HCT116 (cell line): ENCODE results near the gene ACTRT2. TPM values are rescaled to one million over a fixed set of nuclear protein-coding genes. Genes with fewer than 3 reads are reported as not detected.

Experiments used
- ATAC-seq: fragments of 200-7000 bp; cut with Tn5 transposase; 2 replicates; pipeline ENCODE4 v1.9.1; 2020; ENCODE audit warnings: mild to moderate bottlenecking, moderate library complexity
- BruUV-seq: library from RNA; stranded (reverse); fragments of 400-500 nt; replicated peaks from 2 replicates; lab custom pipeline; 2021; lab: Mats Ljungman, UMichigan
- CTCF ChIA-PET: fragments of 300-600 bp; sonication (Branson Sonifier 250); formaldehyde crosslinking; loops from one replicate; lab custom pipeline; 2021; ENCODE audit warnings: antibody characterized with exemption; lab: Charles Lee
- POLR2A ChIA-PET: fragments of 300-600, 350-600 bp; sonication (Branson Sonifier 250); formaldehyde crosslinking; loops from one replicate; lab custom pipeline; 2021; ENCODE audit warnings: antibody characterized with exemption; lab: Charles Lee
- RAD21 ChIA-PET, 2 experiments: fragments of 300-600 bp; sonication (Branson Sonifier 250); formaldehyde crosslinking; loops; one replicate each; lab custom pipeline; 2023; ENCODE audit warnings: low total read pairs in 2 of 2; ENCODE audit not compliant: uncharacterized antibody in 2 of 2, unreplicated experiment in 2 of 2, low non-redundant PET in 1 of 2; lab: Charles Lee
- DNase-seq: peaks from one replicate; pipeline ENCODE4 v3.0.0-alpha.2; 2010; ENCODE audit warnings: low read depth, low spot score
- H2AFZ ChIP-seq: fragments of 200-600 bp; shearing (Covaris generic), sonication (generic); 2 replicates; pipeline ENCODE4 v1.6.1; 2017; ENCODE audit warnings: low read depth, mixed run types, mixed read lengths, antibody characterized with exemption, low read length; ENCODE audit not compliant: poor library complexity, severe bottlenecking
- H3K27ac ChIP-seq: 2 replicates; pipeline ENCODE4 v1.5.1; 2012; ENCODE audit warnings: low read depth, low read length
- H3K27me3 ChIP-seq: fragments of 200-600 bp; sonication (generic); 2 replicates; pipeline ENCODE4 v1.6.1; 2016; ENCODE audit warnings: mixed run types, low read length, mixed read lengths; ENCODE audit not compliant: insufficient read depth
- H3K36me3 ChIP-seq, 2 experiments: fragments of 200-500 bp in 1 of 2; fragments of 200-600 bp in 1 of 2; sonication (Bioruptor generic) in 1 of 2; sonication (generic) in 1 of 2; 2 replicates each; pipeline versions ENCODE4 v1.5.1 to v1.6.1; 2014 to 2016; ENCODE audit warnings: low read length in 2 of 2, inconsistent platforms in 1 of 2, mixed read lengths in 1 of 2, mixed run types in 1 of 2; ENCODE audit not compliant: insufficient read depth in 2 of 2, control insufficient read depth in 1 of 2
- H3K4me1 ChIP-seq, 2 experiments: fragments of 200-600 bp in 1 of 2; sonication (generic) in 1 of 2; 2 replicates each; pipeline versions ENCODE4 v1.5.1 to v1.6.1; 2012 to 2017; ENCODE audit warnings: low read length in 2 of 2, inconsistent platforms in 1 of 2, mild to moderate bottlenecking in 1 of 2, mixed read lengths in 1 of 2, mixed run types in 1 of 2, moderate library complexity in 1 of 2; ENCODE audit not compliant: insufficient read depth in 2 of 2, control insufficient read depth in 1 of 2
- H3K4me2 ChIP-seq: fragments of 200-600 bp; sonication (generic); 2 replicates; pipeline ENCODE4 v1.6.1; 2017; ENCODE audit warnings: mixed run types, low read length, mixed read lengths
- H3K4me3 ChIP-seq, 2 experiments: fragments of 200-600 bp in 1 of 2; sonication (generic) in 1 of 2; replicated peaks in 1 of 2; 2 replicates each; pipeline ENCODE4 v1.5.1; 2011 to 2016; ENCODE audit warnings: low read length in 2 of 2, control low read depth in 1 of 2, low read depth in 1 of 2, mild to moderate bottlenecking in 1 of 2, mixed read lengths in 1 of 2, mixed run types in 1 of 2
- H3K79me2 ChIP-seq: fragments of 200-600 bp; sonication (generic); 2 replicates; pipeline ENCODE4 v1.6.1; 2017; ENCODE audit warnings: mild to moderate bottlenecking, mixed run types, low read length, moderate library complexity, mixed read lengths; ENCODE audit not compliant: insufficient read depth
- H3K9ac ChIP-seq: fragments of 200-600 bp; sonication (generic); 2 replicates; pipeline ENCODE4 v1.6.1; 2016; ENCODE audit warnings: low read length, mixed read lengths
- H3K9me2 ChIP-seq: fragments of 200-600 bp; sonication (generic), shearing (Covaris generic); 2 replicates; pipeline ENCODE4 v1.6.1; 2017; ENCODE audit warnings: mixed run types, mild to moderate bottlenecking, moderate library complexity; ENCODE audit not compliant: insufficient read depth
- H3K9me3 ChIP-seq, 2 experiments: fragments of 200-500 bp in 1 of 2; fragments of 200-600 bp in 1 of 2; sonication (Bioruptor generic) in 1 of 2; sonication (generic) in 1 of 2; 2 replicates each; pipeline ENCODE4 v1.6.1; 2014 to 2017; ENCODE audit warnings: low read length in 2 of 2, mixed read lengths in 2 of 2, inconsistent platforms in 1 of 2, low read depth in 1 of 2, mild to moderate bottlenecking in 1 of 2, mixed run types in 1 of 2, moderate library complexity in 1 of 2; ENCODE audit not compliant: control insufficient read depth in 1 of 2, insufficient read depth in 1 of 2
- H4K20me1 ChIP-seq: fragments of 200-600 bp; sonication (generic), shearing (Covaris generic); 2 replicates; pipeline ENCODE4 v1.6.1; 2017; ENCODE audit warnings: mixed run types, mild to moderate bottlenecking, moderate library complexity; ENCODE audit not compliant: insufficient read depth
- ATF3 ChIP-seq: IDR thresholded peaks from 2 replicates; pipeline ENCODE4 v1.6.1; 2012
- ELF1 ChIP-seq: IDR thresholded peaks from 2 replicates; pipeline ENCODE4 v1.6.1; 2012; ENCODE audit warnings: low read depth, borderline replicate concordance
- EZH2 ChIP-seq: fragments of 200-600 bp; sonication (generic); IDR thresholded peaks from 2 replicates; pipeline ENCODE4 v1.6.1; 2017; ENCODE audit warnings: antibody characterized with exemption, mixed run types
- FOSL1 ChIP-seq: IDR thresholded peaks from 2 replicates; pipeline ENCODE4 v1.6.1; 2012; ENCODE audit warnings: low read depth
- MAX ChIP-seq: IDR thresholded peaks from 2 replicates; pipeline ENCODE4 v1.6.1; 2012
- REST ChIP-seq: IDR thresholded peaks from 2 replicates; pipeline ENCODE4 v1.6.1; 2012; ENCODE audit warnings: low read depth
- SP1 ChIP-seq: IDR thresholded peaks from 2 replicates; pipeline ENCODE4 v1.6.1; 2012; ENCODE audit warnings: low read depth
- YY1 ChIP-seq: IDR thresholded peaks from 2 replicates; pipeline ENCODE4 v1.6.1; 2011; ENCODE audit warnings: low read length, low read depth, moderate library complexity, mild to moderate bottlenecking; ENCODE audit not compliant: insufficient replicate concordance; ENCODE audit errors: extremely low read depth
- ZBTB33 ChIP-seq: IDR thresholded peaks from 2 replicates; pipeline ENCODE4 v1.6.1; 2011; ENCODE audit warnings: mild to moderate bottlenecking, low read length, moderate library complexity; ENCODE audit not compliant: insufficient replicate concordance; ENCODE audit errors: extremely low read depth
- ZFX ChIP-seq: fragments of 450-650 bp; IDR thresholded peaks from 2 replicates; pipeline ENCODE4 v1.6.1; 2017
- intact Hi-C: fragments of 100-400 bp; cut with micrococcal nuclease; formaldehyde crosslinking; loops from 2 replicates; pipeline ENCODE4 v1.10.0; 2022
- total RNA-seq: library from RNA; stranded (reverse); gene quantifications from one replicate; pipeline ENCODE4 v1.2.1, GENCODE V29; 2021; ENCODE audit not compliant: unreplicated experiment

ACTRT2 gene
- total RNA-seq, 1 experiment from 2014 or later = not detected

GRCh38 chr1:3018051-3018471, 3.2 kb upstream of the ACTRT2 start:
- no peak overlapping the region for H3K9ac ChIP-seq
- H3K36me3 ChIP-seq = no peaks in the 10 kb centered on the region
- no peaks in the 10 kb centered on the region for H4K20me1 ChIP-seq
- H3K27ac ChIP-seq = no peak overlapping the region
- RAD21 ChIA-PET = no interaction called here
- H3K4me3 ChIP-seq = no peak overlapping the region
- no peak for TF ChIP-seq ZBTB33
- TF ChIP-seq YY1 = no peak
- no peak for TF ChIP-seq ATF3
- TF ChIP-seq EZH2 = no peak
- TF ChIP-seq ZFX = no peak
- no peak for TF ChIP-seq SP1
- TF ChIP-seq MAX = no peak
- TF ChIP-seq FOSL1 = no peak
- TF ChIP-seq REST = no peak
- no peak for TF ChIP-seq ELF1
- ATAC-seq = no peak
- DNase-seq = no peak
- H2AFZ ChIP-seq = no peak overlapping the region
- H3K9me2 ChIP-seq = no peaks in the 10 kb centered on the region
- no TSS peak for BruUV-seq
- H3K79me2 ChIP-seq = no peaks in the 10 kb centered on the region
- H3K4me2 ChIP-seq = no peak overlapping the region
- no peaks in the 10 kb centered on the region for H3K9me3 ChIP-seq
- POLR2A ChIA-PET = no interaction called here
- CTCF ChIA-PET = no interaction called here
- no peaks in the 10 kb centered on the region for H3K4me1 ChIP-seq
- intact Hi-C loops = no loop called here
- H3K27me3 ChIP-seq = no peaks in the 10 kb centered on the region
